Activated CD4-positive, alpha-beta T cell treated with anti-CD3 and anti-CD28 coated beads for 36 hours (primary cell): ENCODE data around the gene SLIT1. TPM values are rescaled to one million over a fixed set of nuclear protein-coding genes. Genes with fewer than 3 reads are reported as not detected.

Experiments
- ATAC-seq: fragments of 200-7000 bp; cut with Tn5 transposase; one replicate; pipeline ENCODE4 v1.10.0; 2021; ENCODE audit warnings: mild to moderate bottlenecking, moderate library complexity
- CTCF ChIA-PET: fragments of 350-600 bp; sonication (Branson Sonifier 250); formaldehyde crosslinking; loops from one replicate; lab custom pipeline; 2021; ENCODE audit warnings: antibody characterized with exemption; lab: Charles Lee
- POLR2A ChIA-PET: fragments of 350-600 bp; sonication (Branson Sonifier 250); formaldehyde crosslinking; loops from one replicate; lab custom pipeline; 2021; ENCODE audit warnings: antibody characterized with exemption, inconsistent platforms; lab: Charles Lee
- DNase-seq: peaks from one replicate; pipeline ENCODE4 v3.0.0-alpha.2; 2020
- H3K27ac Mint-ChIP-seq: one replicate; pipeline ENCODE4 v1.8.0; 2021; ENCODE audit warnings: mixed read lengths
- H3K27me3 Mint-ChIP-seq: one replicate; pipeline ENCODE4 v1.8.0; 2021; ENCODE audit warnings: mixed read lengths
- H3K36me3 Mint-ChIP-seq: one replicate; pipeline ENCODE4 v1.8.0; 2021; ENCODE audit warnings: low read depth, mixed read lengths
- H3K4me1 Mint-ChIP-seq: one replicate; pipeline ENCODE4 v1.8.0; 2021; ENCODE audit warnings: mixed read lengths
- H3K4me3 Mint-ChIP-seq: one replicate; pipeline ENCODE4 v1.8.0; 2021; ENCODE audit warnings: mild to moderate bottlenecking, moderate library complexity, mixed read lengths
- H3K9me3 Mint-ChIP-seq: one replicate; pipeline ENCODE4 v1.8.0; 2021; ENCODE audit warnings: low read depth, mixed read lengths
- intact Hi-C, 2 experiments: fragments of 100-400 bp; cut with DNase I in 1 of 2; cut with micrococcal nuclease in 1 of 2; formaldehyde crosslinking; loops; one replicate each; pipeline versions ENCODE4 v1.14.2 to v1.15.1; 2022 to 2024; cut with DNase I, micrococcal nuclease
- total RNA-seq, 2 experiments: library from RNA; stranded (reverse); gene quantifications; one replicate each; pipeline ENCODE4 v1.2.3, GENCODE V29; 2021

The SLIT1 gene
- total RNA-seq, 2 experiments from 2014 or later = 0.94 to 1.4 TPM

GRCh38 chr10:97019213-97019844, 166.4 kb downstream of the SLIT1 start:
- CTCF ChIA-PET = interaction anchor here (0.7 to 2.1 kb wide), 2 partner anchors 18 to 376 kb away, joined by 3 to 11 read pairs; no protein-coding TSS in a partner anchor
- Mint-ChIP-seq H3K36me3 (no peaks in the 10 kb centered on the region), H3K9me3 (no peaks in the 10 kb centered on the region), H3K27ac (no peak overlapping the region), H3K4me1 (peaks cover 11% of the 10 kb centered on the region), H3K4me3 (no peak overlapping the region), H3K27me3 (no peaks in the 10 kb centered on the region)
- no peak for ATAC-seq
- DNase-seq = no peak
- intact Hi-C loops = no loop called here
- POLR2A ChIA-PET = no interaction called here

DNA sequence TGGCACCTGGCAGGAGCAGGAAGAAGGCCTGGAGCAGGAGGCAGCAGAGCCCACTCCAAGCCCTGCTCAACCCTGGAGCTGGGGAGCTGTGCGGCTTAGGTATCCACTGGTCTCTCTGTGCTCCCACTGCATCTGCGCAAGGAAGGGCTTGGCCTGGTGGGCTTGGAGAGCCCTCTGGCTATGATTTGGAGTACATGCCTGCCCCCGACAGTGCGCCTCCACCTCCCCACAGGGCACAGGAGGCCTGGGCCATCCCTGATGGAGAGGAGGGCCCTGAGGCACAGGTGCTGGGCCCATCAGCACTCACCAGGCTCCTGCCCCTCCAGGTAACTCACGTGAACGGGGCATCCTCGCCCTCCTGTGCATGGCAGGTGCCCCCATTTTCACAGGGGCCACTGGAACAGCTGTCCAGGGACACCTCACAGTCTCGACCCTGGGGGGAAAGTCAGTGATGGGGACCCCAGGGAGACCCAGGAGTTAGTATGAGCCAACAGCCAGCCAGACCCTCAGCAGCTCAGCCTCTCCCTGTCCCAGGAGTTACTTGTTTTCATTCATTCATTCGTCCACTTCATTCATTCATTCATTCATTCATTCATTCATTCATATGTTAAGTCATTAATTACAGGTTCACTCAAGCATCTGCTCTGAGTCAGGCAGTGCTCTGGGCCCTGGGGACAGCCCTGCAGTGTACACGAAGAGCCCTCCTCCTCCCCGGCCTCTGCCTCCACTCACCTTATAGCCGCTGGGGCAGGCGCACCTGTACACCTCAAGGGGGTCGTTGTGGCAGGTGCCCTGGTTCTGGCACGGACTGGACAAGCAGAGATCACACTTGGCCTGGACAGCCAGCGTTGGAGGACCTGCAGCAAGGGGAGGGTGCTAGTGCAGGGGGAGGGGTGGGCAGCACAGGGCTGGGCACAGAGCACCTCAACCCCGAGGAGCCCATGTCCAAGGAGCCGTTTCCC, 167.2 kb downstream of the SLIT1 start:
- ATAC-seq (no peak), DNase-seq (no peak)
- CTCF ChIA-PET = no interaction called here
- no peak overlapping the region for H3K4me3 Mint-ChIP-seq
- intact Hi-C loops = no loop called here
- H3K9me3 Mint-ChIP-seq = no peaks in the 10 kb centered on the region
- no peak overlapping the region for H3K27ac Mint-ChIP-seq
- H3K36me3 Mint-ChIP-seq = no peaks in the 10 kb centered on the region
- POLR2A ChIA-PET = no interaction called here
- peaks cover 11% of the 10 kb centered on the region for H3K4me1 Mint-ChIP-seq
- no peaks in the 10 kb centered on the region for H3K27me3 Mint-ChIP-seq

DNA sequence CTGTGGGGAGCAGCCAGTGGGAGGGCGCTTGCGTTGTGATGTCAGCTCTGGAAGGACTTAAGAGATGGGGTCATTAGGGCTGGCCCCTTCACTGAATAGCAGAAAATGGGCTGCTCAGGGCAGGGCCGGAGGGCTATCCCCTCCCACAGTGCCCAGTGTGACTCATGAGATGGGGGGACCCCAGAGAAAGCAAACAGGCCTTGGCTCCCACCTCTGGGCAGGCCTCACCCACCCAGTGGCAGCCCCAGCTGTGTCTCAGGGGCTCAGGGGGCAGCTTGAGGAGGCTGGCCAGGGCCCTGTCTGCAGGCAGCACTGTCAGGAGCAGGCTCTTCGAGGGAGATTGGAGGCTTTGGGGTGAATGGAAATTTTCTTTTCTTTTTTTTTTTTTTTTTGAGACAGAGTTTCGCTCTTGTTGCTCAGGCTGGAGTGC, 168.3 kb downstream of the SLIT1 start:
- ATAC-seq (no peak), DNase-seq (no peak)
- Mint-ChIP-seq H3K4me1 (peaks cover 11% of the 10 kb centered on the region), H3K4me3 (no peak overlapping the region), H3K9me3 (no peaks in the 10 kb centered on the region), H3K27ac (no peak overlapping the region), H3K36me3 (no peaks in the 10 kb centered on the region), H3K27me3 (no peaks in the 10 kb centered on the region)
- intact Hi-C loops = no loop called here
- POLR2A ChIA-PET = no interaction called here
- CTCF ChIA-PET = interaction anchor here (0.6 to 2.0 kb wide), 4 partner anchors 8 to 38 kb away, joined by 3 to 15 read pairs (median 6); no protein-coding TSS in a partner anchor

- ChIA-PET POLR2A (no interaction called here), CTCF (interaction anchor here (0.6 to 2.0 kb wide), 6 partner anchors 8 to 887 kb away, joined by 3 to 15 read pairs (median 4); no protein-coding TSS in a partner anchor)
- Mint-ChIP-seq H3K36me3 (no peaks in the 10 kb centered on the region), H3K9me3 (no peaks in the 10 kb centered on the region), H3K27ac (peak overlapping the region; percentile 72), H3K4me3 (peak overlapping the region; percentile 15), H3K27me3 (no peaks in the 10 kb centered on the region), H3K4me1 (peaks cover 11% of the 10 kb centered on the region)
- peak; percentile 67 for DNase-seq
- peak; percentile 74 for ATAC-seq
- intact Hi-C loops = no loop called here
Observed at GRCh38 chr10:97016728-97017473, 168.9 kb downstream of the SLIT1 start.

- ATAC-seq = no peak
- no peak overlapping the region for H3K4me3 Mint-ChIP-seq
- ChIA-PET CTCF (interaction anchor here (0.7 kb wide), 1 partner anchor 57 kb away, joined by 3 read pairs; no protein-coding TSS in a partner anchor), POLR2A (no interaction called here)
- peaks cover 11% of the 10 kb centered on the region for H3K4me1 Mint-ChIP-seq
- no peaks in the 10 kb centered on the region for H3K36me3 Mint-ChIP-seq
- intact Hi-C loops = no loop called here
- H3K27ac Mint-ChIP-seq = peak overlapping the region; percentile 60
- no peaks in the 10 kb centered on the region for H3K9me3 Mint-ChIP-seq
- H3K27me3 Mint-ChIP-seq = no peaks in the 10 kb centered on the region
- DNase-seq = no peak
Observed at GRCh38 chr10:97015240-97015639, 170.5 kb downstream of the SLIT1 start.

- ATAC-seq (no peak), DNase-seq (no peak)
- no peak overlapping the region for H3K4me3 Mint-ChIP-seq
- CTCF ChIA-PET = interaction anchor here (0.7 to 4.0 kb wide), 3 partner anchors 11 to 197 kb away, joined by 3 to 25 read pairs (median 8); no protein-coding TSS in a partner anchor
- intact Hi-C loops = no loop called here
- no peaks in the 10 kb centered on the region for H3K36me3 Mint-ChIP-seq
- no peak overlapping the region for H3K27ac Mint-ChIP-seq
- peaks cover 11% of the 10 kb centered on the region for H3K4me1 Mint-ChIP-seq
- H3K27me3 Mint-ChIP-seq = no peaks in the 10 kb centered on the region
- H3K9me3 Mint-ChIP-seq = no peaks in the 10 kb centered on the region
- POLR2A ChIA-PET = no interaction called here
Observed at GRCh38 chr10:97013983-97014382, 171.8 kb downstream of the SLIT1 start.

- DNase-seq (no peak), ATAC-seq (no peak)
- CTCF ChIA-PET = interaction anchor here (0.7 to 4.0 kb wide), 3 partner anchors 12 to 197 kb away, joined by 3 to 25 read pairs (median 8); no protein-coding TSS in a partner anchor
- intact Hi-C loops = no loop called here
- Mint-ChIP-seq H3K36me3 (no peaks in the 10 kb centered on the region), H3K9me3 (no peaks in the 10 kb centered on the region), H3K4me1 (peaks cover 11% of the 10 kb centered on the region), H3K27me3 (no peaks in the 10 kb centered on the region), H3K4me3 (no peak overlapping the region), H3K27ac (no peak overlapping the region)
- POLR2A ChIA-PET = no interaction called here
Observed at GRCh38 chr10:97013568-97013967, 172.2 kb downstream of the SLIT1 start.

- intact Hi-C loops = no loop called here
- H3K36me3 Mint-ChIP-seq = peaks cover 3% of the 10 kb centered on the region
- H3K9me3 Mint-ChIP-seq = peaks cover 4% of the 10 kb centered on the region
- H3K27me3 Mint-ChIP-seq = peaks cover 2% of the 10 kb centered on the region
- DNase-seq (no peak), ATAC-seq (no peak)
- H3K4me3 Mint-ChIP-seq = no peak overlapping the region
- POLR2A ChIA-PET = no interaction called here
- H3K27ac Mint-ChIP-seq = no peak overlapping the region
- CTCF ChIA-PET = interaction anchor here (2.0 to 4.0 kb wide), 2 partner anchors 13 to 25 kb away, joined by 8 to 25 read pairs; no protein-coding TSS in a partner anchor
- H3K4me1 Mint-ChIP-seq = peaks cover 10% of the 10 kb centered on the region
Observed at GRCh38 chr10:97012470-97012869, 173.3 kb downstream of the SLIT1 start.

DNA sequence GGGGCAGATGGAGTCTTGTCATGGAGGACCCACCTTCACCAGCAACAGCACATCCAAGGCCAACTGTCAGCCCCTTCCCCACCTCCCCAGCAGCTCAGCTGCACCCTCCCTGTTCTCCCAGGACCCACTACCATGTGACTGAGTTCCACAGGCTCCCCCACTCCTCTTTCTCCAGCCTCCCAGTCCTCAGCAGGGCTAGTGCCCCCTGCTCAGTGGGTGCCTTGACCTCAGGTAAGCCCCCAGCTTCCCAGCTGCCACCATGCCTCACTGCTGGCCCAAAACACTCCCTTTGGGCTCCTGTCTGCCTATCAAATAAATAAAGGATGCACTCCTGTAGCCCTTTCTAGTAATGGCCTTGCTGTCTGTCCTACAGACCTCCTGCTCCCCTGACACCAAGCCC, 174.4 kb downstream of the SLIT1 start:
- intact Hi-C loops = no loop called here
- no peak overlapping the region for H3K27ac Mint-ChIP-seq
- ATAC-seq (no peak), DNase-seq (no peak)
- H3K36me3 Mint-ChIP-seq = peaks cover 7% of the 10 kb centered on the region
- H3K4me1 Mint-ChIP-seq = no peaks in the 10 kb centered on the region
- ChIA-PET POLR2A (no interaction called here), CTCF (interaction anchor here (0.5 to 4.0 kb wide), 2 partner anchors 14 to 212 kb away, joined by 3 to 25 read pairs; no protein-coding TSS in a partner anchor)
- H3K27me3 Mint-ChIP-seq = peaks cover 2% of the 10 kb centered on the region
- H3K4me3 Mint-ChIP-seq = no peak overlapping the region
- H3K9me3 Mint-ChIP-seq = peaks cover 15% of the 10 kb centered on the region

DNA sequence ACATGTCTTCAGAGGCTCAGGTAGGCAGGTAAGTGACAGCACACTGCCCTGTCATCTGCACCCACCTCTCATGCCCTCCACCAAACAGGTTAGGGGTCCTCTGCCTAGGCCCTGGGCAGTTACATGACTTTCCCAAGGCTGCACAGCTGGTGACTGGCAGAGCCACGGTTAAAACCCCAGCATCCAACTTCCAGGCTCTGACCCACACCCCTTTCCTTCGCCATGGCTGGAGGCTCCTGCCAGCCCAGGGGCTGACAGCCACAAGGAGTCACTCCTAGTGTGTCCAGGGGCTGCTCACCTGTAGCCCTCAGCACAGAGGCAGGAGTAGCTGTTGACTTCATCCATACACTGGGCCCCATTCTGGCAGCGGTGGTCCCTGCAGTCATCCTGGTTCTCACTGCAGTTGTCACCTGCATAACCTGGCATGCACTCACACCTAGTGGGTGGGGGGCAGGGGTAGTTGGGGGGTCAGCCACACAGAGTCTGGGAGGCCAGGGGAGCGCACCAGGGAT, 175.0 kb downstream of the SLIT1 start:
- ChIA-PET CTCF (interaction anchor here (0.5 to 4.0 kb wide), 2 partner anchors 14 to 212 kb away, joined by 3 to 25 read pairs; no protein-coding TSS in a partner anchor), POLR2A (no interaction called here)
- peaks cover 2% of the 10 kb centered on the region for H3K27me3 Mint-ChIP-seq
- no peaks in the 10 kb centered on the region for H3K4me1 Mint-ChIP-seq
- peaks cover 20% of the 10 kb centered on the region for H3K9me3 Mint-ChIP-seq
- intact Hi-C loops = no loop called here
- DNase-seq = no peak
- H3K4me3 Mint-ChIP-seq = no peak overlapping the region
- H3K27ac Mint-ChIP-seq = no peak overlapping the region
- H3K36me3 Mint-ChIP-seq = peaks cover 7% of the 10 kb centered on the region
- no peak for ATAC-seq
